Activated CD8-positive, alpha-beta memory T cell treated with anti-CD3 and anti-CD28 coated beads, Interleukin-2, amount 50 U/mL, for 1 hour (primary cell): ENCODE measurements around the gene CNTN5.

ENCODE experiments used
- DNase-seq: peaks from one replicate; pipeline ENCODE4 v3.0.0-alpha.2; 2020; ENCODE audit errors: extremely low read depth

The CNTN5 gene

DNA sequence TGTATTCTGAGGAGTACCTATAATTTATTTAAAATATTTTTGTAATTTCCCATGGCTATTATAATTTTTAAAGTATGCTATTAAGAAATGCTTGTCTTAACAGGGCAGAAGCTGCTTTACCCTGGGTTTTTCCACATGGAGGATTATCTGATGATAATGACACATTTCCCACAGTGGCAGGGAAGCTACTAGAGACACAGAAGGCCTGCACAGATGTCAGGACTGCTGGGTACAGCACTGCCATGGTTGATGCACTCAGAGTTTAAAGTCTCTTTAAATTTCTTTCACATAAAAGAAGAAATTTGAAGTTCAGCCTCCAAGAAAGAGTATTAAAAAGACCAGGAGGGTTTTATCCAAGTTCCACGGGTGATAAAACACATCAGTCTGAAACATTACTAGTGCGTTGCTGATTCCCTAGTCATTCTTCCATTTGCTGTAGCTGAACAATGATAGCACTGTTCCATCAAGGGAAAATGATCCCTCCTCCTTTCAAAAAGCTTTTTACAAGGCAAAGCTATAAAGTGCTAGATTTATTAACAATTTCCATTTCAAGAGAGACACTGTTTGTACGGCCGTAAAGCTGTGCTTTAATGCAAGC is 363.0 kb downstream of the CNTN5 start:
- DNase-seq: no peak

DNA sequence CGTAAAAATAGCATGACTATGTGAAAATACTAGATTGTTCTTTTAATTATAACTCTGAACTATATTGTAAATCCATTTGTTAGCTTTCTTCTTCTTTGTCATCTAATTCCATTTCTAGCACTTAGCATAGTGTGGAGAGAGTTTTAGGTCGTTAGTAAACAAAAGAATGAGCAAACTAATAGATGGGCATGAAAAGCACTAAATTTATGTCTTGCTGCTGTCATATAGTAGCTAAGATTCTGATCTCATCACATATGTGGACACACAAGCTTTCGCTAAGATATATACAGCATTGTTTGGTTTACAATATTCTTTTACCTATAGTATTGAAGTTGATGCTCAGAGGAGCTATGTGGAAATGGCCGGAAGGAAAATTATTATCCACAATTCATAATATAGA is 370.5 kb downstream of the CNTN5 start:
- DNase-seq: no peak

DNA sequence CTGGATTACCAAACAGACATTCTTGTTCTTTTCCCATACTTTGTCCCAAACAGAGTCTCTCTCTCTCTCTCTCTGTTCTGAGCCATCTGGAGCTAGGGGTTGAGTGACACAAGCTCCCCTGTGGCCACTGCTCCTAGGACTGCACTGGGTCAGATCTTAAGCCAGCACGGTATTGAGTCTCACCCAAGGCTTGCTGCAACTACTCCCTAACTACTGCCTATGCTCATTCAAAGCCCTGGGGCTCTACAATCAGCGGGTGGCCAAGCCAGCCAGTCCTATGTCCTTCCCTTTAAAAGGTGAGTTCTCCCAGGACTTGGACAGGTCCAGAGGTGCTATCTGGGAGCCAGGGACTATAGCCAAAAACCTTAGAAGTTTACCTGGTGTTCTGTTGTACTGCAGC is 385.6 kb downstream of the CNTN5 start:
- no peak for DNase-seq

DNA sequence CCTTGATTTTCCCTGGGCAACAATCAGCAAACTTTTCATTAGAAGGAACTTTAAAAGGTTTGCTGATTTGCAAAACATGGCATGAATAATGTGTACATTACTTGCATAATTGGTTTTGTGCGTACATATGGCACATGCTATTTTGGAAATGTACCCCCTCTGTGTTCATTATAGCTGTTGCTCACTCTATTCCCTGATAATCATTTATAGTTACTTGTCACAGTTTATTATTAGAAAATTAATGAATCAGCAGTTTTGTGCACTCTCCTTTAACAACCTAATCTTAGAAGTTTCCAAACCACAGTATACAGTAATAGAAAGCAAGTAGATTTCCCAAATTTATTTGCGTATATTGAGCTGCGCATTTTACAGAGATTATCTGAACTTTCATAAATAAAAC is 389.9 kb downstream of the CNTN5 start:
- DNase-seq: no peak

DNA sequence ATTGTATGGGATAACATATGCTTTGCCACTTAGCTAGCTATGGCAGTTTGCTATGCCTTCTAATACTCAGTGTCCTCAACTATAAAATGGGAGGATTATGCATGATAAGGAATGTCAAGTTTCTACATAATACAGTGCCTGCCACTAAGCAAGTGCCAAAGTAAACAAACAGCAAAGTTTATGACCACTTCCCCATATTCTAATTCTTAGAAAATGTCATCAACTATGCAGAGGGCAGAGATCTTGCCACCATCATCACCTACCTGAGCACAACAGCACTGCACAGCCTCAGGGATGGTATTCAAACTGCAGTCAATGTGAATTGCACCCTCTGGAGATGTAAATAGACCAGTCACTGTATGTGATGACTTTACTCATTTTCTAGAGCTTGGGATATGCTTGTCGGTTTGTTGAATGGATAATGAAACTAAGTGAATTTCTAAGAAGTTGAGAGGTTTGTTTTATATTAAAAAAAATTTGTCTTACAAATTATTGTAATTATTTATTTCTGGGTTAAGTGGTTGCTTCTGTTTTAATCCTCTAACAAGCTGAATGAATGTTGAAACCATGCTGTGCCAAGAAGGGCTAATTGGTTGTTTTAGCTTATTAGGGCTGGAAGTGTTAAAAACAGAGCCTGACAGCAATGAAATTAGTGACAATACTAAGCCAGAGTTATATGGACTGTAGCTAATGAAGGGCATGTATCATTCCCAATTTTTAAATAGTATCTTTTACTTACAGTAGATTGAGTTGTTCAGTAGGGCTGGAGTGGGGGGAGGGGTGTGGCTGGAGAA is 398.4 kb downstream of the CNTN5 start:
- no peak for DNase-seq

DNA sequence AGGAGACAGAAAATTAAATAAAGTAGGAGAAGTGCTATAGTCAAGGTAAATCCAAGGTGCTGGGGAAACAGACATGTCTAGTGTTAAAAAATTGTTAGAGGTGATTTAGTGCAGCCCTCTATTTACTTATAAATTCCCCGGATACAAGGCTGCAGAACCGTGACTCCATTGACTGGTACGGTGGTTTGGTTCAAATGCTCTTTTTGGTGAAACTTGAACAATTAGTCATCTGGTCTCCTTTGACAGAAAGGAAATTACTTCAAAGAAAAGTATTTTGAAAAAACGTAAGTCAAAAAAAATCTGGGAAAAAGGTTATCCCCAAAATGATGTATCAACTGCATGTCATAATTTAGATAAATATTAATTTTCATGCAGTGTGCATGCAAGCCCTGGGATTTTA is 399.2 kb downstream of the CNTN5 start:
- DNase-seq: no peak

DNA sequence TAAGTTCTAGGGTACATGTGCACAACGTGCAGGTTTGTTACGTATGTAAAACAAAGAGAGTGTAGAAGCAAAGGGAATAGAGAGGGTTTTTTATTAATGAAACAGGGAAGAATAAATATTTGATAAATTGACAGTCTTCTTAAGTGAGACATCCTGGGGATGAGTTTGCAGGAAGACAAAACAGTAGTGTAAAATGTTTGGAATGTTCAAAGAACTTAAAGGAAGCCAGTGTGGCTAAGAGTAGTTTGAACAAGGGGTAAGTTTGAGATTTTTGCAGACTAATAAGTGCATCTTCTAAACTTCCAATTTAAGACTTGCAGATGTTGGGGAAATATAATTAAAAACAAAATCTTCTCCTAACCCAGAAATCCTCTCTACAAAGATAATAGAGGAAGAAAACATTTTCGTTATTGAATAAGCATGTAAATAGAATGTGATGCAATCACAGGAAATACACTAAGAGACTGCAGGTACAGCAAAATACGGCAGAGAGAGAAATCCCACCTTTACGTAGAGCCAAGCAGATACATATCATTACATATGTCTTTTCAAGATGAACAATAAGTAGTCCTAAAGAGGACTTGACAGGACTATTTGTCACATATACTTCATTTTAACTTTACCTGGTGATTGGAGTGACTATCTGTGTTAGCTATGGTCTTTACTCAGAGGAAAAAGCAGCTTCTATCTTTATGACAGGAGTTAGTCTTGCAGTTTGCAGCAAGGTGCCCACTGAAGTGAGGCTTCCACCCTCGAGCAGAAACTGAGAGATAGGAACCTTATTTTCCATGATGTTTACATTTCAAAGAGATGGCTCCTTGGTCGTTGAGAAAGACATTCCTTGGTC is 402.1 kb downstream of the CNTN5 start:
- no peak for DNase-seq

DNA sequence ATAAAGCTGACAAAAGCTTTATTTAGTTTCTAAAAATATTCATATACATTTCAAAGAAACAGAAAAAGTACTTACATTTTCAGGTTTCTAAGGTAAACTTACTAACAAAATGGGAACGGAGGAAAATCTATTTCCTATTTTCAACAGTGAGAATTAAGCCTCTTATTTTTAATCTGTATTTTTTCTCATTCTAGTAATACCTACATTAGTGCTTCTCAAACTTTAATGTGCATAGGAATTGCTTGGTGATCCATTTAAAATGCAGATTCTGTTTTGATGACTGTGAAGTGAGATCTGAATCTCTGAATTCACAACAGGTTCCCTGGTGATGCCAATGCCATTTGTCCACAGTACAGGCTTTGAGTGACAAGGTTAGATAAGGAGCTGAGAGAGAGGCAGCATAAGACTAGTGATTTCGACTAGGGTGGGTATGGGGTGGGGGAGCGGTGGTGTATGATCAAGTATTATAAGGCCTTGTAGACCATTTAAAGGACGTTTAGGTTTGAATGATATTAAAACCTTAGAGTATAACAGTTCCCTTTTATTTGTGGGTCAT is 402.8 kb downstream of the CNTN5 start:
- DNase-seq: no peak

DNA sequence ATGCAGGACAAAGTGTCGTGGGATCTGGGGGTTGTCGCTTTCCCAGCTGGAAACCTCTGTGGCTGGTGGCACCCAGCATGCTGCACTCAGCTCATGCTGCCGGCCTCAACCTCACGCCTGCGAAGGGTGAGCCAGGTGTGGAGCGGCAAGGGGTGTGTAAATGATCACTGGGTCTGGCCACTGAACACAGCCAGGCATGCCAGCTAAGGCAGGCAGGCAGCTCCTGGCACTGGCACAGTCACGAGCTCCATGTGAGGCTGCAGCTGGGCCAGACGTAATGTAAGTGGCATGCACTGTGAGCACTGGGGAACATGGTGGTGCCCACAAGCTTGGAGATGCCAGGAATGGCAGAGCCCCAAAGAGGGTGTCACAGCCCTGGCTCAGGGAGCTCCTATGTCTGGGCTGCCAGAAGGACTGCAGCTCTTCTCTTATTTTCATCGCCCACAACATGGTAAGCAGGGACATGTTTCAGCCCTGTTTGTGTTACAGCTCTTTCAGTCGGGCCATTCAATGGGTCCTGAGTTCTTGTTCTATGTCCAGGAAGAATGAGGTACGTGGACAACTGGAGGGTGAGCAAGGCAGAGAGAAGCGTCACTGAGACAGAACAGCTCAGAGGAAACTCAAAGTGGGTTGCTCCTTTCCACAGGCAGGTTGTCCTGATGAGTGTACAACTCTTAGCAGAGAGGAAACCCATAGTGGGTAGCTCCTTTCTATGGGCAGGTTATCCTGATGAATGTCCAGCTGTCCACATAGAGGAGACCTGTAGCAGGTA is 403.8 kb downstream of the CNTN5 start:
- DNase-seq: no peak

DNA sequence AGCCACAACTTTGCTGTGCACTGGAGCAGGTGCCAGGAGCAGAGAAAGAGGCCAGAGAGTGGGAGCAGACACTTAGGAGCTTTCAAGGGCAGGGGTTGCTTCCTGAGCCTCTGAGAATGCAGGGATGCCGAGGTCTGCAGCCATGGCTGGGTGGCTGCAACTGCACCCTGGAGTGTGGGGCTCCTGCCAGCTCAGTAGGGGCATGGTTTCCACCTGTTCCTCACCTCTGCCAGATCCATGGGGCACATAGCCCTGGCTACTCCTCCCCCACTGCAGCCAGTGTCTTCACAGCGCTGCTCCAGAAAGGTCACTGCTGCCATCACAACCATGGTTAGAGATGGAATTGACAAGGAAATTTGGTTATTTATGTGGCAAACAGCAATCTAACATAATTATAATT is 404.8 kb downstream of the CNTN5 start:
- DNase-seq: no peak

DNA sequence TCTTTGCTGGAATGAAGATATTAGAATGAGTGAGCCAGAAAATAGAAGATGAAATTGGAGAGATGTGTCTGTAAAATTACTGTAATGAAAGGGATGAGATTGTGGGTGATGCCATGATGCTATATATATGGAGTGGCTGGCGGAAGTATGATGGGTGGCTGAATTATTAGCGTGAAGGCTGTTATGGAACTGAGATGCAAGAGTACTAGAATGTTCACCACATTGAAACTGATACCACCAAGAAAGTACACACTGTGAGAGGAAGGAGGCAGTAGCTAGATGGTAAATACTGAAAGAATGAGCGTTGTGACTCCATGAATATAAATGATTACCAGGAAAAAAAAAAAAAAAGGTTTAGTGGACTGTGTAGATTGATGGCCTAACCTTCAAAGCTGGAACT is 411.9 kb downstream of the CNTN5 start:
- no peak for DNase-seq

DNA sequence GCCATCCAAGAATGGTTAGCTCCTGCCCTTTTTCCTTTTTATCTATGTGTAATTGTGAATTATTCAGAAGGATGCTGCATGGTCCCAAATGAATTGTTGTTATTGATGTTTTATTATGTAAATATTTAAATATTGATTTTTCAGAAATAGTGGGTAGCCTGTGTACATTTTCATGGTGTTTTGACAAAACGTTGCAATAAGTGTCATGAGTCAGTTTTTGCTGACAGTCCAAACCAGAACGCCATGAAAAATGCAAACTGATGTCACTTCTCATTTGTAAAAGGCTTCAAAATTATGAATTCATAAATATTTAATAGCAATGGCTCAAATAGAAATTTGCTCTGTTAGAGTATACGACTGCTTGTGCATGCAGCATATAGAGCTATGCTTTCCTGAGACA is 422.5 kb downstream of the CNTN5 start:
- DNase-seq: no peak

DNA sequence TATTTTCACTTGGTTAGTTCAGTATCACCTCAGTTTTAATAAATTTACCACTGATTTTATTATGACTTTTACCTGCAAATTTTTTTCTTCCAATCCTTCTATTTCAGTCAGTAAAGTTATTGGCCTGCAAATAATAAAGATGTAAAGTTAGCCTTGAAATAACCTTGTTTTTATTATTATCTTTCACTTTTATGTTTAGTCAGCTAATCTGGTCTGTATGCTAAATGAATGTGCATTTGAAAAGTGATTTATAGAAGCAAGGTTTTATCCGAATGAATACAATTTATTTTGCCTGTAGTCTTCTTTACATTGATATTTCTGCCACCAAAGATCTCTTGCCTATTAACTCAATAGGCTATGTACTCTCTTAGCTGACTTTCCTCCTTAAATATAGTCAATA is 425.7 kb downstream of the CNTN5 start:
- DNase-seq: no peak

DNA sequence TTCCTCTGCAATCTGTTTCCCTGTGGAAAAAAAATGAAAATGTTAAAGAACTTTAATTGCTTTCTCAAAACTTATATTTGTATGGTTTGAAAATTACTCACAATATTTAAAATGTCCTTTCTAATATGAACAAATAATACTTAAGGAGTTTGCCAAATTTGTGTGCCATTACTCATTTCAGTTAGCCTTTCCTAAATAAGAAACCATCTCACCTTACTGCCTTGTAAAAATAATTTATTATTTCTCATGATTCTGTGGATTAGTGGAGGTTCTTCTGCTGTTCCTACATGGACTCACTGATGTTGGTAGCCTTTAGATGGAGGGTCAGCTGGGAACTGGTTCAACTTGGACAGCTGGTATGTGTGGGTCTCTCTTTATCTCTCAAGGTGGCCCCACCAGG is 428.6 kb downstream of the CNTN5 start:
- no peak for DNase-seq

DNA sequence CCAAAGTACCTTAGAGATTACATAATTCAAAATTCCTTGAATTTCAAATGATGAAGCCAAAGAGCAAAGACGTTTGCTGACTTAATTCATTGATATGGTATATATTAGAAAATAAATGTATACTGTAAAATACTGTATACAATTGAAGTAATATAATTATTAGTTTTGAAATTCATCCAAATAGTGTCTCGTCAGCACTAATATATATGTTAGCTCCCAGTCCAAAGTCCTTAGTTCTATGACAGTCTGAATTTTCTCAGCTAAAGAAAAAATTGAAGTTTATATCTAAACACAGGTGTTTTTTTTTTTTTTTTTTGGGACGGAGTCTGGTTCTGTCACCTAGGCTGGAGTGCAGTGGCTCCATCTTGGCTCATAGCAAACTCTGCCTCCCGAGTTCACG is 431.3 kb downstream of the CNTN5 start:
- no peak for DNase-seq

DNA sequence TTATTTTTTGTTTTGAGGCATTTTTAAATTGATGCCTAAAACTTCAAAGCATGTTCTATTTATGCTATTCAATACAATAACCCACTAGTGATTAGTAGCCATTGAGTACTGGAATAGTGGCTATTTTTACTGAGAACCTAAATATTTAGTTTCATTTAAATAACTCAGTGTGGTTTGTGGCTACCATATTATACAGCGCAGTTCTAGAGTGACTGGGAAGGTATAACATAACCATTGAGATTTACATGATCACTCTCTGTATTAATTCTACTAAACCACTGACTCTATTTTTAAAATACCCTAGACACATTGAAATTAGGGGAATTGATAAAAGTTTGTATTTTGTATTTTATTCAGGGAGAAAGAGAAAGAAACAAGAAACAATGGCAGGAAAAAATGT is 441.2 kb downstream of the CNTN5 start:
- DNase-seq: no peak

DNA sequence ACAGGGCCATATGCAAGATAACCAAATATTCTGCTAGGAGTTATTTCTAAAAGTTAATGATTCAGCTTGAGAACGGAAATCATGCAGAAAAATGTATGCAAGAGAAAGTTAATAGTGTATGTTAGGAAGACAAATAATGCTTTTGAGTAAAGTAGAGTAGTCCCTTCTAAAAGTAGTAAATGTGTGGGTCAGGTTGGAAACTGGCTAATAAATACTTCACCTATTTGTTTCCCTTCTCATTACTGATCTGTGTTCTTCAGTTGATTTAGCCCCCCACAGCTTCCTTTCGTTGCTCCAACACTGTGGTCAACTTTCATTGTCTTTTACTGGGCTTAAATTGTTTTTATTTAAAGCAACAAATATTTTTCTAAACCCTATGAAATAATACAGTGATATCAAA is 444.2 kb downstream of the CNTN5 start:
- DNase-seq: no peak

DNA sequence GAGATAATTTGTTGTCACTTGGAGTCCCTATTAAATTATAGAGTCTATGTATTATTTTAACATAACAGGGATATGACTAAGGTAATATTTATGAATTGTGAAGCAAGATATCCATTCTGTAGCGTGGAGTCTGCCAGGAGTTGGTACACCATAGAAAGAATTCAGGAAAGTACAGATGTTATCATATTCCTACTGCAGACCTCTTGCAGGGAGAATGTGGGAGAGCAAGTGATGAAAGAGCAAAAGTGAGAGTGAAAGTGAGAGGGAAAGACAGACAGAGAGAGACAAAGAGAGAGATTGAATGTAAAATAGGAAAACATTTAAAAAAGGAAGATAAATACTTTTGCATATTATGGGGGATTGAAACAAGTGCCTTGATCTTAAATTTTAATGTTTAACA is 468.8 kb downstream of the CNTN5 start:
- no peak for DNase-seq

DNA sequence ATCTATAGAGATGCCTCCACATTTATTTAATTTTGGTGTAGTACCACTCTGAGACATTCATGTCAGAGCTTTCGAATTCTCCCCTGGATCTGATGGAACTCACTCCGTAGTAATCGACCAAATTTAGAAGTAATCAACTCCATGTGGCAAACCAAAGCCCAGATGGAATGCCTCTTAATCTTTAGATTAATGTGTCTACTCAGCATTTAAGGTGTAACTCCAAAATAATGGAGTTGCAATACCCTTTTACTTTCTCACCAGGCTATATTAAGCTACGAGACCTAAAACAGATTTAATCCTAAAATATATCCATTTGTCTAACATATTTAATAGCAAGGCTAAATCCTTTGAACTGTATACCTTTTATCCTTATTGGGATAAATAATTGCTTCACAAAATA is 473.3 kb downstream of the CNTN5 start:
- DNase-seq: no peak

DNA sequence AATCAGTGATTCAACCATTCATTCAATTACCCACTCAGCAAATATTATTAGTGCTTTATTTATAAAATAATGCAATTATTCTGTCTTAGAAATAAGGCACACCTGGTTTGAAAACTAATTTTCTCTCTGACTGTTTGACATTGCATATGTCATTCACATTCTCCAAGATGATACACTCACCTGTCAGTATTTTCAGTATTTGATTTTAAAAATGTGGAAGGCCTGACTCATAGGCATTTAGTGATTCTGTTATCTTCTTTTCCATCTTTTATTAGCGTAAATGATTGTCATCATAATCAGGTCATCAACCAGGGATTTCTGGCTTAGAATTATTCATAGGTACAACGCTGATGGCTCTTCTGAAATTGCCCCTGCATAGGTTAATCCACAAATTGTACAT is 480.9 kb downstream of the CNTN5 start:
- DNase-seq: no peak

DNA sequence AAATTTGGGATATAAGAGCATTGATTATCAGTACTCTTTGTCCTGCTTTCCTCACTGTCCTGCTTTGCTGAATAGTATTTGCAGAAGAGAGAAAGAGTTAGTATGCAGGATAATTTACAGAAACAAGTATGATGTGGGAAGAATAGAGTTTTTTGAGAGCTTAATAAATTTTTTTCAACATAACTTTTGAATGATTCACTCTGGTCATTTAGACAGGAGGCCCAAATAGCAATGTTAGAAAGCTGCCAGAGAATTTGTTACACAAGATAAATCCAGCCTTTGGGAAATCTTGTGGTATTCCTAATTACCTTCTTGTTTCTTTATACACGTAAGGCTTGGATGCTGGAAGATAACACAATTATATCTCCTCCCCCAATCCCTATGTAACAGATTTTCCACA is 484.6 kb downstream of the CNTN5 start:
- no peak for DNase-seq

DNA sequence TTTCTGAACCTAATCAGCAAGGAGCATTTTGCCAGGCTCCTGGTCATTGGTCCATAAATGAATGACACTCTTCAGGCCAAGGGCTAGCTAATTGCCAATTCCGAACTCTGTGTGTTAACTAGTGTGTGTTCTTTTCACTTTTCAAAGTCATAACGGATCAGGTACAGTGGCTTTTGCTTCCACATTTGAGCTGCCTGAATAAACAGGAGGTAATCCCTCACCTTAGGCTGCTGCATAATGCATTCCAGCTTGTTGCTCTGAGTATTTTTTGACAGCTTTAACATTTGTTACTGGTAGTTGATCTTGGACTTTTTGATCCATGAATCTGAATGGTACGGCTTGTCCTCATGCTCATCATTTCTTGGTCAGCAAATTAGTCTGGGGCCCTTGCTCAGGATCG is 485.1 kb downstream of the CNTN5 start:
- no peak for DNase-seq
